Stimulated activated naive CD8-positive, alpha-beta T cell treated with anti-CD3 and anti-CD28 coated beads, Interleukin-15, amount 100 ng/mL, for 72 hours (primary cell): ENCODE measurements around the gene RPS8.
"Not testable (repeated sequence)": the region's sequence is repeated elsewhere in the genome, so short reads cannot be mapped to it uniquely, and the experiment has no call there.

ENCODE experiments used
- ATAC-seq: fragments of 150-1000 bp; cut with Tn5 transposase; 2 replicates; pipeline ENCODE4 v1.10.0; 2021; ENCODE audit warnings: mild to moderate bottlenecking, moderate library complexity
- DNase-seq, 2 donors: peaks; one replicate each; pipeline ENCODE4 v3.0.0; 2021 to 2022
- H3K27ac Mint-ChIP-seq, 2 donors: one replicate each; pipeline ENCODE4 v1.8.0; 2022; ENCODE audit warnings: mild to moderate bottlenecking in 2 of 2, mixed read lengths in 2 of 2, moderate library complexity in 2 of 2
- H3K27me3 Mint-ChIP-seq: one replicate; pipeline ENCODE4 v1.8.0; 2022; ENCODE audit warnings: mixed read lengths
- H3K4me1 Mint-ChIP-seq: one replicate; pipeline ENCODE4 v1.8.0; 2022; ENCODE audit warnings: mild to moderate bottlenecking, mixed read lengths
- H3K4me3 Mint-ChIP-seq, 2 donors: one replicate each; pipeline ENCODE4 v1.8.0; 2022; ENCODE audit warnings: mild to moderate bottlenecking in 2 of 2, mixed read lengths in 2 of 2, moderate library complexity in 1 of 2
- H3K9me3 Mint-ChIP-seq, 2 donors: one replicate each; pipeline ENCODE4 v1.8.0; 2022; ENCODE audit warnings: mixed read lengths in 2 of 2

Gene RPS8

GRCh38 chr1:44819196-44819607 lies 43.9 kb downstream of the RPS8 start:
- Mint-ChIP-seq H3K4me1 (peaks cover 60% of the 10 kb centered on the region), H3K27ac (peak overlapping the region; percentile 100), H3K9me3 (no peaks in the 10 kb centered on the region), H3K27me3 (no peaks in the 10 kb centered on the region), H3K4me3 (peak overlapping the region; percentile 93)
- no peak for ATAC-seq
- DNase-seq: no peak

DNA sequence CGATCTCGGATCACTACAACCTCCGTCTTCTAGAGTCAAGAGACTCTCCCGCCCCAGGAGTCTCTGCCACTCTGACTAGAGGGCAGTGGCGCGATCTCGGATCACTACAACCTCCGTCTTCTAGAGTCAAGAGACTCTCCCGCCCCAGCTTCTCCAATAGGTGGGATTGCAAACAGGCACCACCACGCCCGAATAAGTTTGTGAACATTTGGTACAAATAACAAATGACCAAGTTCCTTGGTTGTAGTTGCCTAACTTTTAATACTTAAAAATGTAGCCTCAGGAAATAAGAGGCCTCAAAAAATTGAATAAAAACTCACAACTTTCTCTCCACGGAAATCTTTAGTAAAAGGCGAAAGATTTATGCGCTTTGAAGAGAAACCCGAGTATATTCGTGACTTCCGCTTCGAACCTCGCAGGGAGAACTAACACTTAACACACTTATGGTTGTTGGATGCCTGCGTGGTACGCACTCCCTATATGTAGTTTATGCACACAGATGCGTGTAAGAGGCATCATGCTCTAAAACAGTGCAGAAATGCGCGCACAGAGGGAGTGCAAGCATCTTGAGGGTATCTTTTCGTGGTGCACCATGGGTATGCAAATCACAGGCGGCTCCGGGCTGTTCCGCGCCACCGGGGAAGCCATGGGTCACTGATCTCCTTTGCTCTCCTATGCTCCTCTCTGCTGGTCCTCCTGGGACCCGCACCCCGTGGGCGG lies 44.4 kb downstream of the RPS8 start:
- peak overlapping the region; percentile 93 for H3K4me3 Mint-ChIP-seq
- H3K9me3 Mint-ChIP-seq: no peaks in the 10 kb centered on the region
- DNase-seq (peak; percentile 90 to 91), ATAC-seq (peak; percentile 92)
- H3K27me3 Mint-ChIP-seq: no peaks in the 10 kb centered on the region
- peaks cover 55% of the 10 kb centered on the region for H3K4me1 Mint-ChIP-seq
- peak overlapping the region; percentile 100 for H3K27ac Mint-ChIP-seq

DNA sequence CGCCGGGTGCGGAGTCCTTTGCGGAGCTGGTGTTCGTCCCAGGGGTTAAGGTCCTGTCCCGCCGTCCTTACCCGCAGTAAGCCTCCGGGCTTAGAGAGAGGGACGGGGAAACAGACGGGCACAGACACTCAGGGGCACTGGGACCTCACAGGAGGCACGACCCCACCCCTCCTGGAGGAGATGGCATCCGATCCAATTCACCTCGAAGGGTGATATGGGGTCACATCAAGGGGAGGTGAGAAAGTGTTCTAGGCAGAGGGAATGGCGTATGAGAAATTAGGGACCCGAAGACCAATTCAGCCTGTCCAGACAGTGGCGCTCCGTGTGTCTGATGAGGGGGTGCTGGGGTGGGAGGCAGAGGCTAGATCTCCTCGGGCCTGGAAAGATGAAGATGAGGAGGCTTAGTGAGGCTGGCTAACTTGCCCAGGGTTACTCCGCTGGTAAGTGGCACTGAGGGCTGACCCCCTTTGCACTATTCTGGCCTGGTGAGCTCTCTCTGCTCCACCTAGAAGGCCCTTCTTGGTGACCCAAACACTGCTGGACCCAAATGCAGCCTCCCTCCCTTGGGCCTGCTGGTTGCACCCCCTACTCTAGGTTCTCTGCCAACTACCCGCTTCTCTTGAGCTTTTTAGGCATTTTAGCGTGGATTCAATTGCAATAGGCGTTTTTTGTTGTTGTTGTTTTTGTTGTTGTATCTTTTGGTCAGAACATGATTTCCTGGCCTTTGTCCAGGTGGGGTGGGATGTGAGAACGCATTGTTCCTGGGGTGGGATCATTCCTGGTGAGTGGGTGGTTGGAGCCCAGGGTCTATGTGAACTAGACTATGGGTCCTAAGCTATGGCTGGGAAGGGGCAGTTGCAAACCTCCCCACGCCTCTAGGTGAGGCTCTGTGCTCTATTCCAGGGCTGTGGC lies 45.2 kb downstream of the RPS8 start:
- DNase-seq: no peak
- Mint-ChIP-seq H3K4me1 (peaks cover 47% of the 10 kb centered on the region), H3K27ac (peak overlapping the region; percentile 100), H3K4me3 (peak overlapping the region; percentile 93), H3K9me3 (no peaks in the 10 kb centered on the region), H3K27me3 (no peaks in the 10 kb centered on the region)
- ATAC-seq: peak; percentile 36

GRCh38 chr1:44821240-44821715 lies 45.9 kb downstream of the RPS8 start:
- peak overlapping the region; percentile 93 for H3K4me3 Mint-ChIP-seq
- ATAC-seq (no peak), DNase-seq (no peak)
- H3K27me3 Mint-ChIP-seq: no peaks in the 10 kb centered on the region
- peak overlapping the region in 1 of 2 donors; percentile 91 for H3K27ac Mint-ChIP-seq
- H3K4me1 Mint-ChIP-seq: peaks cover 45% of the 10 kb centered on the region
- no peaks in the 10 kb centered on the region for H3K9me3 Mint-ChIP-seq

DNA sequence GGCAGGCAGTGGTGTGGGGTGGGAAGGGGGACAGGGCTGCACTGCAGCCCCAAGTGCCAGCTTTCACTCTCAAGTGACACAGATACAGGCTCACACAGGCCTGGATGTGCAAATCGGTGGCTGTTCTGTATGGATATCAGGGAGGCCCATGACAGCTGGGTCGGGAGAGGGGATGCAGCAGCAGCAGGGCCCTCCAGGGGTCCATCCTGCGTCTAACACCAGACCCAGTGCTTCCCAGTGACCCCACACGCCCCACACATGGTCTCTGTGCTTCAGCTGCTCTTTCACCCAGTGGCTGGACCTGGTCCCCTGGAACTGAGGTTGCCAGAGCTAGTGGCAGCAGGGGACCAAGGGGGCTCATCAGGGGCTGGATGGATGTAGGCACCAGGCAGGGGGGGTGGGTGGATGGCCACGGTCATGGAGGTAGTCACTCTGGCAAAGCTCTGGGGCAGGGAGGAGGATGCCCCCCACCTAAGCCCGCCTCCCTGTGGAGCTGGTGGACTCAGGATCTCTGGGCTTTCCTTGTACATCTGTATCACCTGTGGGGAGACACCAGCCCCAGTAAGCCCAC lies 46.9 kb downstream of the RPS8 start:
- peaks cover 45% of the 10 kb centered on the region for H3K4me1 Mint-ChIP-seq
- H3K4me3 Mint-ChIP-seq: no peak overlapping the region
- DNase-seq (no peak), ATAC-seq (no peak)
- no peaks in the 10 kb centered on the region for H3K9me3 Mint-ChIP-seq
- no peak overlapping the region for H3K27ac Mint-ChIP-seq
- no peaks in the 10 kb centered on the region for H3K27me3 Mint-ChIP-seq

DNA sequence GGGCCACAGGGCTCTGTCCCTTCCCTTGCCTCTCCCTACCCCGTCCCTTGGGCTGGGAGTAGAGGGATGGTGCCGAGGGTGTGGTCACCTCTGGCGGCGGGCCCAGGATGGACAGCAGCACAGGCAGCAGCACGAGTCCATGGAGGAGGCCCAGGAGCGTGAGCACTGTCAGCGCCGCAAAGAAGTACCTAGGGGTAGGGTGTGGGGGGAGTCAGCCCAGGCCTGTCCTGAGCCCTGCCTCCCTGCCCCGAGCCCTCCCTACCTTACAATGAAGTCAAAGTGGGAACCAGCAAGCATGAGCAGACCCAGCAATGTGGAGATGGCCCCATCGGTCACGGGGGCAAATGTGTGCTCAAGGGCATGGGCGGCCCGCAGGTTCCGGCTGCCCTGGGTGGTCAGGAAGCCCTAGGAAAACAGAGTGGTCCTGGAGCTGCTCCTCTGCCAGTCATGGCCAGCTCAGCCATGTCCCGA lies 47.7 kb downstream of the RPS8 start:
- H3K4me3 Mint-ChIP-seq: no peak overlapping the region
- peaks cover 37% of the 10 kb centered on the region for H3K4me1 Mint-ChIP-seq

GRCh38 chr1:44824392-44824791 lies 49.1 kb downstream of the RPS8 start:
- peaks cover 23% of the 10 kb centered on the region for H3K4me1 Mint-ChIP-seq
- not testable (repeated sequence) for ATAC-seq, H3K4me3 Mint-ChIP-seq, DNase-seq, H3K9me3 Mint-ChIP-seq, H3K27me3 Mint-ChIP-seq, H3K27ac Mint-ChIP-seq

More for the DNA sequence above, 47.7 kb downstream of the RPS8 start:
- DNase-seq: no peak
- no peak for ATAC-seq
- Mint-ChIP-seq H3K27ac (peak overlapping the region in 1 of 2 donors; percentile 57), H3K27me3 (no peaks in the 10 kb centered on the region), H3K9me3 (no peaks in the 10 kb centered on the region)

DNA sequence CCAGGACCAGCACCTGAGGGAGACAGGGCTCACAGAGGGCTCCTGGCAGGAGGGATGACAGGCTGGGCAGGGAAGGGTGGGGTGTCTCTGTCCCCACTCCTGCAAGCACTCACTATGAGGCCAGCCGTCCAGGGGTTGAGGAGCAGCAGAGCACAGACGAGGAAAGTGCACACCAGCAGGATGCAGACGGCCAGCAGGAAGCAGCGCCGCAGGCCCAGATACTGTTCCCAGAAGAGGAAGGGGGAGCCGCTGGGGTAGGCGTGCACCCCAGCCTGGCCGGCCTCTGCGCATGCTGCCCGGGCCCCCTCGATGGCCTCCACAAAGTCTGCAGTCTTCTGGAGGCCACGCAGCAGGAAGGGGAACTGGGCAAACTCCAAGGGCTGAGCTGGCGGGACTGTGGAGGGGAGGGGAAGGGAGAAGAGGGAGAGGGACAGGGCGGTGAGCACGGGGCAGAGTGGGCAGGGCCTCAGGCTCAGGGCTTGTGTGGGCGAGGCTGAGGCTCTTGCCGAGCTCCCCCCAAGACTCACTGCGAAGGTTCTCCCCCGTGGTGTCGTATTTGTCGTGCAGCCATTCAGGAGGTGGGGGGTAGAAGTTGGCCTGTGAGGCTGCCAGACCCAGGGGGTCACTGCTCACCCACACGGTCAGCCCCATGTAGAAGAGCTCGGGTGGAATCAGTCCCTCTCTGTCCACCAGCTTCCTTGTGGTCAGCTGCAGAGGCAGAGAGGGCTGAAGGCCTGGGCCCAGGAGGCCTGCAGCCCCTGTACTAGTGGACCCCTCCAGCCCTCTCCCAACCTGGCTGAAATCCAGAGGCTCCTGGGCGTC lies 51.2 kb downstream of the RPS8 start:
- H3K27me3 Mint-ChIP-seq: no peaks in the 10 kb centered on the region
- ATAC-seq: no peak
- peaks cover 11% of the 10 kb centered on the region for H3K4me1 Mint-ChIP-seq
- no peak overlapping the region for H3K4me3 Mint-ChIP-seq
- no peaks in the 10 kb centered on the region for H3K9me3 Mint-ChIP-seq
- H3K27ac Mint-ChIP-seq: peak overlapping the region in 1 of 2 donors; percentile 49
- DNase-seq: no peak

- Mint-ChIP-seq H3K9me3 (no peaks in the 10 kb centered on the region), H3K4me3 (no peak overlapping the region), H3K4me1 (peaks cover 14% of the 10 kb centered on the region), H3K27me3 (no peaks in the 10 kb centered on the region), H3K27ac (peak overlapping the region in 1 of 2 donors; percentile 35)
- no peak for DNase-seq
- ATAC-seq: peak; percentile 34
Observed at GRCh38 chr1:44827197-44828002, 52.1 kb downstream of the RPS8 start.

- Mint-ChIP-seq H3K4me1 (peaks cover 14% of the 10 kb centered on the region), H3K27me3 (no peaks in the 10 kb centered on the region), H3K27ac (peak overlapping the region in 1 of 2 donors; percentile 35), H3K4me3 (no peak overlapping the region), H3K9me3 (no peaks in the 10 kb centered on the region)
- DNase-seq (no peak), ATAC-seq (no peak)
Observed at GRCh38 chr1:44828003-44828651, 52.8 kb downstream of the RPS8 start.
